CD4-positive, alpha-beta T cell treated with Interferon gamma for 1 hour (primary cell): ENCODE data around the gene INO80B.
"Not testable (repeated sequence)": the region's sequence is repeated elsewhere in the genome, so short reads cannot be mapped to it uniquely, and the experiment has no call there.

Source experiments
- DNase-seq: peaks from one replicate; pipeline ENCODE4 v3.0.0-alpha.2; 2020

Gene INO80B

DNA sequence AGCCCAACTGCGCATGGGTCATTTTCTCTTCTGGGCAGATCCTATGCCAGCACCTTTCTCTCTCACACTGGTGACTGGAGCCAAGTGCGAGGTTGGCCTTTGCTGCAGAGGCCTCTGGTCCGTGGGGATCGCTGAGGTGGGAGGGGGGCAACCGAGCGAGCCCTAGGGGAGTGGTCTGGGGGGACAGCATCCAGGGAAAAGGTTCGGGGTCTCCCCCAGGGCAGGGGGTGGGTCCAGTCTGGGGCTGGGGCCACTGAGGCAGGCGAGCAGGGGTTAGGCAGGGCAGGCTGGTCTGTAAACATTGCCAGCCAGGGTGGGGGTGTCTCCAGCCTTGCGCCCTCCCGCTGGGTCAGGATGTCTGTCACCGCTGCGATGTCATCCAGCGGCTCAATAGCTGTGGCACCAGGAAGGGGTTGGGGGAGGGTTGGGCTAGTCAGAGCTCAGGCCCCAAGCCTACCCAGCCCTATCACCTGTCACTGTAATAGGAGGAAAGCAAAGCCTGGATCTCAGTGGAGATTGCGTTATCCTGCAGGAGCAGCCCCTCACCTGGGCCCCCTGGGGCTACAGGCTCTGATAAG is 28.6 kb upstream of the INO80B start:
- DNase-seq: no peak

GRCh38 chr2:74427551-74427950 is 27.3 kb upstream of the INO80B start:
- no peak for DNase-seq

DNA sequence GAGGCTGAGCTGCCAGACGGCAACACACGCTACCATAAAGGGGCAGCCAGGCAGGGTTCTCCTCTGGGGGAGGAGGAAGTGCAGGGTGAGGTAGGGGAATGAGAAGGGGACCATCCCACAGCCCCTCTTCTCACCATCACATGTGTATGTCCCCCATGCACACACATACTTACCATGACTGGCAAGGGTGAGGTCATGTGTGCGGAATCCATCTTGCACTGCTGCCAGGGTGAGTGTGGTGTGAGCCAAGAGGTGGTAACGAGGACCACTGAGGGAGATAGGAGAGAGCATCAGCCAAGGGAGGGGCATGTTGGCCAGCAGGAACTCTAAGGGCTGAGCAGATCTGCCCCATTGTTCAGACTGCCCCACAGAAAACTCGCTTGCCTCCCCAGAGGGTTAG is 26.2 kb upstream of the INO80B start:
- no peak for DNase-seq

DNA sequence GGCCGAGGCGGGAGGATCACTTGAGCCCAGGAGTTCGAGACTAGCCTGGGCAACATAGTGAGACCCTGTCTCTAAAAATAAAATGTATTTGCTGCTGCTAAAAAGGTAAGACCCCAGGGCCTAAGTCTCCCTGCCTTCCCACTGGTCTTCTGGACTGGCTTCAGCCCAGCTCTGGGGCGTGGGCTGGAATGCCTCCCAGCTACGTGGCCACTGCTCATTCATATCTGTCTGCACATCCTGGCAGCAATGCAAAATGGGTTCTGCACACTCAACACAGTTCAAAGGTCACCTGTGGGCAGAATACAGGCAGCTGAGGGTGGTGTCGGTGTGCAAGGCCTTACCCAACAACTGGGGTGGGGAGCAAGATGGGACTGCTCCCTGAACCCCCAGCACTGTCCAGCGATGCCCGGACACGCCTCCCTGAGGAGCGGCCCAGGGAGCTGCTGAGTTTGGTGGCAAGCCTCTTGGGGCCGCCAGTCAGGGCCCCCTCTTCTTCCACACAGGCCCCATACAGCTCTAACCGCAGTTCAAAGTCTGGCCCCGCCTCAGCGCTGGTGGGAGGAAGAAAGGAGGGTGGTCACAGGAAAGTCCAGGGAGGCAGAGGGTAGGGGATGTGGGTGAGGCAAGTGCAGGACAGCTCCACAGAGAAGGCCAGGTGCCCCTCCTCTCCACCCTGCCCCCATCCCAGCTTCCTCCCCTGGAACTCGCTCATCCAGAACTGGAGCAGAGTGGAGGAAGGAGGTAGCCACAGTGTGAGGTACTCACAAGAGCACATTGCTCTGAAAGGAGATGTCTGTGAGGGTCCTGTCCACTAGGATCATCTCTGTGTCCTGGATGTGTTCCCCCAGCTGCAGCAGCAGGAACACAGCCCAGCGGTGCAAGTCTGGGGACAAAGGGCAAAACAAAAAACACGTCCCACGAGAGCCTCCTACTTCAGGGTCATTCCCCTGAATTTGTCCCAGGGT is 25.1 kb upstream of the INO80B start:
- DNase-seq: no peak

GRCh38 chr2:74430502-74430901 is 24.4 kb upstream of the INO80B start:
- no peak for DNase-seq

- DNase-seq: no peak
These were observed 18.6 kb upstream of the INO80B start for GRCh38 chr2:74436111-74436805.

- DNase-seq: no peak
These were observed 17.8 kb upstream of the INO80B start for GRCh38 chr2:74436848-74437695.

GRCh38 chr2:74438248-74438647 is 16.6 kb upstream of the INO80B start:
- no peak for DNase-seq

GRCh38 chr2:74439373-74439772 is 15.5 kb upstream of the INO80B start:
- DNase-seq: no peak

GRCh38 chr2:74439803-74440377 is 15.0 kb upstream of the INO80B start:
- DNase-seq: no peak

DNA sequence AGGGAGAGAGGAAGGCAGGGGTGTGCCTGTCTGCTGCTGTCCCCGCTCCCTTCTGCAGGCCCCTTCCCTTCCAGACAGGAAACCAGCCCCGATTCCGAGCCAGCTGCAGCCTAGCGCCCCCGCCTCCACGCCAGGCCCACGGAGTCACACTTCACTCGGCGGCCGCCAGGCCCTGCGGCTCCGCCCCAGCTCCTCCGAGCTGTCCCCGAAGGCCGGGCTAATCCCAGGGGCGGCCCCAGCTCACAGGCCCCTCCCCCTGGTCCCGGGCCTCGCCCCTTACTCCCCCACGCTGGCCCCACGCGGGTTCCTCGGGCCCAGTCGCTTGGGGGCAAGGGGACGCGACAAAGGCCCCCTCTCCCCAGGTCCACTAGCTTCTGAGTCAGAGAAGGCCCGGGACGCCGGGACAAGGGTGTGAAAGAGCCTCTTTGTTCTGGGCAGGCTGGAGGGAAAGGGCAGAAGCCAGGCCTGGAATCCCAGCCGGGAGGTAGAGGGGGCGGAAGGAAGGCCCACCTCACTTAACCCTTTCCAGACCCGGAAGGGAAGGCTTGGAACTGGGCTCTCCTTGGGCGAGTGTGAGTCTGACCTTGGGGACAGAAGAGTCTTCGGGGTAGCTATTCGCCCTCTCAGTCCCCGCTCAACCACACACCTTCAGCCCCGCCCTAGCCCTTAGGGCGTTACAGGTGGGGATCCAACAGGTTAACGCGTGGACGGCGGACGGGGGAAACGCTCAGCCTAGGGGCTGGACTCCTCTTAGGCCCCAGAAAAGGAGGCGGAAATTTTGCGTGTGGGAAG is 14.3 kb upstream of the INO80B start:
- DNase-seq: peak; percentile 65

DNA sequence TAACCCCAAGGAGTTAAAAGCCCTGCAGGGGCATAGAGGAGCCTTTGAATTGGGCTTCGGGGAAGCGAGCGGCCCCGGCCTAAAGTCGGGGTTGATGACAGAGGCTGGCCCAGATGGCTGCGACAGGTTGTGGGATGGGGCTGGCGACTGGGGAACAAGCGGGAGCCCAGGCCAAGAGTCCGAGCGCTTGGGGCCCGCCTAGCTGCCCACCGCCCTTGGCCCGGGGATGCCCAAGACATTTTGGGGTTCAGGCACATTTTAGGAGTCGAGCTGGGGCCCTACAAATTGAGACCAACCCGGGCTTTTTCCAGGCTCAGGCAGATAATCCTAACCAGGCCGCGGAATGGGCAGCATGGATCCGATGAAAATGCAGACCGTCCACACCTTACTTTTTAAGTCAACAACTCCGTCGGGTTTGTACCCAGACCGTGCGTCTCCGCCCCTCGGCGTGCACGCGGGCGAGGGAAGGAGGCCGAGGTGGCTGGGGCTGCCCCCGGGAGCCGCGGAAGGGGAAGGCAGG is 13.7 kb upstream of the INO80B start:
- DNase-seq: no peak

GRCh38 chr2:74441690-74442482 is 13.0 kb upstream of the INO80B start, which contains the start of gene RTKN:
TSS of gene RTKN (minus strand) at chr2:74441937. CDS start at chr2:74441816, 121 bp downstream.
- DNase-seq: peak; percentile 42

GRCh38 chr2:74442483-74443297 is 12.2 kb upstream of the INO80B start:
- not testable (repeated sequence) for DNase-seq

- DNase-seq: no peak
These were observed 10.2 kb upstream of the INO80B start for GRCh38 chr2:74444498-74445318.

DNA sequence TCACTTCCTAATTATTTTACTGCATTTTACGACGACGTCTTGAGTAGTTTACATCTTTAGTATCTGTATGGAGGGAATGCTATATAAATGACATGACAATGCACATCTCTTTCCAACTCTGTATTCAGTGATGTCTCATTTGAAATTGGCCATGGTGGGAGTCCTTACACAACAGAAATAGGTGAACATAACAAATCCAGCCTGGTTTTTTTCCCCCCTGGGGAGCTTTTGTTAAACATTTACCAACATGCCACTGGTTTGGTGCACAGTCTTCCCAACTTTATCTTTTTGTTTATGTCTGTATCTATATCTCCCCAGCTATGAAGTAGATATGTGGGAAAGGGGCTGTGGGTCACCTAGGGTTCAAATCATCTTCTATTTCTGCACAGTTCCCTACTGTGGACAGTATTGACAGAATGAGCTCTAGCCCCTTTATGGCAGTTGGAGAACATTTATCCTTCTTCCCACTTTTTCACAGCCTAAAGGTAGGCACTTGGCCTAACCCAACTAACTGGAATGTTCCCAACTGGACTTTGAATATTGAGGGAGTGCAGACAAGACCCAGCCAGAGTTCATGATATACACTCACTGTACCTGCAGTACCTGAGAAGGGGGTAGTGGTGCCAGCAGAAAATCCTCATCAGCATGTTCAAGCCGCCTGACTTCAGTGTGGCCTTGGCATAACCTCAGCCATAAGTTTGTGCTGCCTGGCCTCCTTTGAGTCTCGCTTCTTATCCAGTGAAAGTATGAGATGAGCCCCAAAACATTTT is 7.5 kb upstream of the INO80B start:
- no peak for DNase-seq

- DNase-seq: no peak
These were observed 6.1 kb upstream of the INO80B start for GRCh38 chr2:74448771-74449170.
